Vagina (tissue), 2 donors: Measurements from ENCODE around the gene PARD3.

ENCODE experiments used
- POLR2A ChIP-seq, 2 donors: fragments of 450-650 bp; IDR thresholded peaks; one replicate each; pipeline ENCODE4 v1.6.1; 2017; ENCODE audit warnings: antibody characterized with exemption in 2 of 2, mild to moderate bottlenecking in 2 of 2, moderate library complexity in 2 of 2
- POLR2AphosphoS5 ChIP-seq, 2 donors: sonication (generic); formaldehyde crosslinking; IDR thresholded peaks; one replicate each; pipeline ENCODE4 v1.9.0; 2017; ENCODE audit warnings: antibody characterized with exemption in 2 of 2, mild to moderate bottlenecking in 2 of 2, low read depth in 1 of 2; ENCODE audit not compliant: insufficient read depth in 1 of 2
- TF ChIP-seq, protein P1 (sequence below), 3 experiments: fragments of 450-650 bp in 2 of 3; fragments of 200-600 bp in 1 of 3; sonication (generic) in 1 of 3; IDR thresholded peaks; one replicate each; pipeline ENCODE4 v1.5.1; 2017 to 2019; ENCODE audit warnings: antibody characterized with exemption in 3 of 3, mild to moderate bottlenecking in 2 of 3, moderate library complexity in 2 of 3

GRCh38 chr10:34524369-34525091 lies 290.6 kb downstream of the PARD3 start:
- TF ChIP-seq, protein P1, sequence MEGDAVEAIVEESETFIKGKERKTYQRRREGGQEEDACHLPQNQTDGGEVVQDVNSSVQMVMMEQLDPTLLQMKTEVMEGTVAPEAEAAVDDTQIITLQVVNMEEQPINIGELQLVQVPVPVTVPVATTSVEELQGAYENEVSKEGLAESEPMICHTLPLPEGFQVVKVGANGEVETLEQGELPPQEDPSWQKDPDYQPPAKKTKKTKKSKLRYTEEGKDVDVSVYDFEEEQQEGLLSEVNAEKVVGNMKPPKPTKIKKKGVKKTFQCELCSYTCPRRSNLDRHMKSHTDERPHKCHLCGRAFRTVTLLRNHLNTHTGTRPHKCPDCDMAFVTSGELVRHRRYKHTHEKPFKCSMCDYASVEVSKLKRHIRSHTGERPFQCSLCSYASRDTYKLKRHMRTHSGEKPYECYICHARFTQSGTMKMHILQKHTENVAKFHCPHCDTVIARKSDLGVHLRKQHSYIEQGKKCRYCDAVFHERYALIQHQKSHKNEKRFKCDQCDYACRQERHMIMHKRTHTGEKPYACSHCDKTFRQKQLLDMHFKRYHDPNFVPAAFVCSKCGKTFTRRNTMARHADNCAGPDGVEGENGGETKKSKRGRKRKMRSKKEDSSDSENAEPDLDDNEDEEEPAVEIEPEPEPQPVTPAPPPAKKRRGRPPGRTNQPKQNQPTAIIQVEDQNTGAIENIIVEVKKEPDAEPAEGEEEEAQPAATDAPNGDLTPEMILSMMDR (IDR thresholded peaks at IDR 0.05), result no peak
- no peak for TF ChIP-seq POLR2AphosphoS5 (IDR thresholded peaks at IDR 0.05; ENCODE audit: insufficient read depth in 1 of 2, low read depth in 1 of 2)
- no peak for TF ChIP-seq POLR2A (IDR thresholded peaks at IDR 0.05)
